ENCODE data around the gene NTF4.

- TF ChIP-seq MAX (IDR thresholded peaks at IDR 0.05; ENCODE audit: low read depth, low read length) (no peak), CTCF (IDR thresholded peaks at IDR 0.05; ENCODE audit: low read depth, low read length) (no peak), POLR2A (IDR thresholded peaks at IDR 0.05; ENCODE audit: extremely low read depth, insufficient read length) (no peak), MYC (IDR thresholded peaks at IDR 0.05; ENCODE audit: low read depth, low read length) (no peak)
Observed at GRCh38 chr19:49103331-49104085, 38.9 kb upstream of the NTF4 start.

Data from NB4 (cell line).